ENCODE results near the gene IVNS1ABP. TPM values are rescaled to one million over a fixed set of nuclear protein-coding genes. Genes with fewer than 3 reads are reported as not detected.

Gene IVNS1ABP
- total and polyA plus RNA-seq, 9 of the 15 experiments (the other 6 are each of a cell fraction or from before 2014, with no cell fraction given): 30.6 to 126 (median 77.7) TPM

GRCh38 chr1:185284533-185285276 lies 32.3 kb downstream of the IVNS1ABP start:
- in situ Hi-C loops (cut with MboI): no loop called here
- Histone ChIP-seq H3K4me1 (replicated peaks in 1 of 2; ENCODE audit: control insufficient read depth in 2 of 2, insufficient read depth in 2 of 2, low read length in 2 of 2) (peaks cover 4 to 40% of the 10 kb centered on the region in 2 experiments; a peak in 3 of 5 replicates), H3K9me1 (ENCODE audit: control insufficient read depth, insufficient read depth, low read length) (no peaks in the 10 kb centered on the region), H3K27me3 (ENCODE audit: control insufficient read depth in 2 of 2, insufficient read depth in 2 of 2, low read length in 2 of 2) (no peaks in the 10 kb centered on the region), H3K27ac (ENCODE audit: extremely low read depth, low read depth, low read length) (peak overlapping the region; percentile 96), H2AFZ (ENCODE audit: low read depth, low read length) (peak overlapping the region; percentile 57), H3K9me3 (replicated peaks; ENCODE audit: control insufficient read depth, insufficient read depth, low read depth, low read length) (peaks cover 14% of the 10 kb centered on the region), H3K9ac (ENCODE audit: insufficient read depth in 1 of 2, low read depth in 2 of 2, low read length in 2 of 2) (peak overlapping the region in 1 of 2 experiments; percentile 63; a peak in 2 of 4 replicates), H4K20me1 (replicated peaks; ENCODE audit: control insufficient read depth, insufficient read depth, low read length) (no peaks in the 10 kb centered on the region), H3K36me3 (ENCODE audit: control insufficient read depth, insufficient read depth, low read length) (peaks cover 8% of the 10 kb centered on the region), H3K79me2 (ENCODE audit: control insufficient read depth, insufficient read depth, low read length) (no peaks in the 10 kb centered on the region), H3K4me2 (ENCODE audit: insufficient read depth, low read length) (peak overlapping the region; percentile 55), H3K4me3 (no peak overlapping the region)
- peak; percentile 47 to 95 (median 65) for DNase-seq (ENCODE audit: extremely low read depth in 1 of 4, low spot score in 3 of 4)
- intact Hi-C loops (cut with micrococcal nuclease): loop anchor here (1.0 to 2.0 kb wide), 3 partner anchors 32 to 46 kb away; partner anchors contain the start of gene IVNS1ABP
- WGBS (ENCODE audit: insufficient coverage, low coverage, missing lambda C conversion rate): 3% methylated on average over 2 of the region's 2 CpGs
- peak; percentile 91 for ATAC-seq
- CTCF ChIA-PET (ENCODE audit: low intra/inter-chr PET ratio): no interaction called here
- BruUV-seq (replicated peaks): no TSS peak
- FAIRE-seq: peak; percentile 94
- POLR2A ChIA-PET: interaction anchor here (0.5 to 1.3 kb wide), 12 partner anchors 11 to 862 kb away, joined by 3 to 7 read pairs (median 3); no protein-coding TSS in a partner anchor
- no peak for TF ChIP-seq KAT7 (CRISPR knock-in tag; IDR thresholded peaks at IDR 0.05; ENCODE audit: borderline replicate concordance)
- peak; percentile 70; the same call in 1 of the 2 replicates for TF ChIP-seq ZBTB33 (CRISPR knock-in tag; IDR thresholded peaks at IDR 0.05)
- no peak for TF ChIP-seq ZNF507 (tag; conservative IDR thresholded peaks at IDR 0.05)
- peak; percentile 23; the same call in 1 of the 2 replicates for TF ChIP-seq YBX1 (IDR thresholded peaks at IDR 0.05)
- no peak for TF ChIP-seq CGGBP1 (CRISPR knock-in tag; IDR thresholded peaks at IDR 0.05)
- no peak for TF ChIP-seq ZNF347 (CRISPR knock-in tag; IDR thresholded peaks at IDR 0.05; ENCODE audit: low read depth)
- peak; percentile 90 for TF ChIP-seq MEIS2 (IDR thresholded peaks at IDR 0.05; ENCODE audit: partially characterized antibody)
- no peak for TF ChIP-seq THRA (IDR thresholded peaks at IDR 0.05)
- TF ChIP-seq TCF7L2 (IDR thresholded peaks at IDR 0.05; ENCODE audit: low read depth, low read length): peak; percentile 59; the same call in 1 of the 2 replicates
- TF ChIP-seq FOXA1 (IDR thresholded peaks at IDR 0.05; ENCODE audit: borderline replicate concordance): no peak
- peak in 1 of 2 experiments; percentile 71; a peak in 1 of 4 replicates for TF ChIP-seq FOXA3 (CRISPR knock-in tag; conservative IDR thresholded peaks at IDR 0.05 in 1 of 2, IDR thresholded peaks at IDR 0.05 in 1 of 2)
- TF ChIP-seq ZBTB5 (IDR thresholded peaks at IDR 0.05): no peak
- peak; percentile 98 for TF ChIP-seq TAL1 (IDR thresholded peaks at IDR 0.05)
- peak; percentile 30; the same call in 1 of the 2 replicates for TF ChIP-seq ZFX (CRISPR knock-in tag; IDR thresholded peaks at IDR 0.05)
- no peak for TF ChIP-seq MXD1 (CRISPR knock-in tag; IDR thresholded peaks at IDR 0.05; ENCODE audit: borderline replicate concordance, poor library complexity, severe bottlenecking)
